Mesenteric fat pad (tissue), 1 donor: ENCODE results near the gene CA4. TPM values are rescaled to one million over a fixed set of nuclear protein-coding genes. Genes with fewer than 3 reads are reported as not detected.
A peak's percentile ranks its signal among the peaks of the same experiment; 100 is the strongest.

Source experiments
- DNase-seq: peaks from one replicate; pipeline ENCODE4 v3.0.0-alpha.2; 2020; ENCODE audit warnings: low spot score
- total RNA-seq: library from RNA; stranded (reverse); fragmentation: NEBNext Ultra II Directional; extraction: Animal tissue kit (Norgen Biotek cat#: 25700); gene quantifications from one replicate; pipeline ENCODE4 v1.2.1, GENCODE V29; 2021
- donor health status: DM: yes; HTN: yes; CAD: no.

CA4 gene
- total RNA-seq, 1 donor from 2014 or later = 100 TPM

GRCh38 chr17:60129164-60129563, 20.6 kb upstream of the CA4 start:
- DNase-seq = no peak

- DNase-seq = no peak
These were observed 19.3 kb upstream of the CA4 start for GRCh38 chr17:60130466-60130865.

- DNase-seq = no peak
These were observed 15.2 kb upstream of the CA4 start for GRCh38 chr17:60134396-60135150.

GRCh38 chr17:60135151-60135950, 14.4 kb upstream of the CA4 start:
- peak; percentile 94 for DNase-seq

- DNase-seq = no peak
These were observed 13.7 kb upstream of the CA4 start for GRCh38 chr17:60135951-60136666.

GRCh38 chr17:60137731-60138130, 12.0 kb upstream of the CA4 start:
- no peak for DNase-seq

GRCh38 chr17:60138769-60139437, 10.9 kb upstream of the CA4 start:
- no peak for DNase-seq

GRCh38 chr17:60139438-60140285, 10.1 kb upstream of the CA4 start:
- no peak for DNase-seq

GRCh38 chr17:60141111-60142018, 8.4 kb upstream of the CA4 start:
- DNase-seq = no peak

GRCh38 chr17:60142872-60143499, 6.8 kb upstream of the CA4 start:
- no peak for DNase-seq

GRCh38 chr17:60145006-60145935, 4.5 kb upstream of the CA4 start:
- DNase-seq = no peak

- no peak for DNase-seq
These were observed 3.6 kb upstream of the CA4 start for GRCh38 chr17:60146206-60146605.

GRCh38 chr17:60147553-60148223, 2.1 kb upstream of the CA4 start:
- DNase-seq = no peak

- DNase-seq = no peak
These were observed 1.4 kb upstream of the CA4 start for GRCh38 chr17:60148373-60148772.

GRCh38 chr17:60151355-60151754, 1.6 kb downstream of the CA4 start:
- DNase-seq = no peak

GRCh38 chr17:60153606-60154390, 4.0 kb downstream of the CA4 start:
- no peak for DNase-seq
